K562 (cell line): ENCODE data around the gene HOXC5.

Experiments
- ADNP ChIP-seq: fragments of 200-800 bp; sonication (Bioruptor generic); IDR thresholded peaks from 2 replicates; pipeline ENCODE4 v1.6.1; 2016; ENCODE audit warnings: missing genetic modification characterization, missing compliant biosample characterization
- CTCF ChIP-seq, 3 experiments: IDR thresholded peaks in 2 of 3; conservative IDR thresholded peaks in 1 of 3; 2 replicates each; pipeline ENCODE4 v1.5.1; 2011 to 2012; ENCODE audit warnings: low read length in 3 of 3, mild to moderate bottlenecking in 3 of 3, control low read depth in 2 of 3, improper control_type of control experiment in 1 of 3, inconsistent platforms in 1 of 3, low read depth in 1 of 3, mixed read lengths in 1 of 3, moderate library complexity in 1 of 3; ENCODE audit not compliant: insufficient read depth in 2 of 3
- POLR2A ChIP-seq: fragments of 450-650 bp; conservative IDR thresholded peaks from 2 replicates; pipeline ENCODE4 v1.6.1; 2016

GRCh38 chr12:54051026-54051842 lies 18.4 kb downstream of the HOXC5 start:
- TF ChIP-seq ADNP (tag) (no peak), CTCF (IDR thresholded peaks at IDR 0.05 in 2 of 3, conservative IDR thresholded peaks at IDR 0.05 in 1 of 3; ENCODE audit: insufficient read depth in 2 of 3, low read depth in 1 of 3, low read length in 3 of 3) (no peak), POLR2A (no peak)
